Neural crest cell (in vitro differentiated cells): ENCODE data around the gene RESP18. TPM values are rescaled to one million over a fixed set of nuclear protein-coding genes. Genes with fewer than 3 reads are reported as not detected.

Experiments
- DNase-seq: peaks from one replicate; pipeline ENCODE4 v3.0.0; 2021; ENCODE audit warnings: low read depth, mixed read lengths, low spot score
- H3K27ac Mint-ChIP-seq: one replicate; pipeline ENCODE4 v1.8.0; 2021; ENCODE audit warnings: mild to moderate bottlenecking, mixed read lengths; ENCODE audit not compliant: unreplicated experiment
- H3K27me3 Mint-ChIP-seq: 2 replicates; pipeline ENCODE4 v1.8.0; 2021; ENCODE audit warnings: low read depth, mild to moderate bottlenecking, mixed read lengths
- H3K36me3 Mint-ChIP-seq: 2 replicates; pipeline ENCODE4 v1.8.0; 2021; ENCODE audit warnings: low read depth, mild to moderate bottlenecking, mixed read lengths
- H3K4me1 Mint-ChIP-seq: 2 replicates; pipeline ENCODE4 v1.8.0; 2021; ENCODE audit warnings: mixed read lengths
- H3K4me3 Mint-ChIP-seq: one replicate; pipeline ENCODE4 v1.8.0; 2021; ENCODE audit warnings: mild to moderate bottlenecking, mixed read lengths
- H3K9me3 Mint-ChIP-seq: 2 replicates; pipeline ENCODE4 v1.8.0; 2021; ENCODE audit warnings: mixed read lengths
- CTCF ChIP-seq: fragments of 200-600 bp; sonication (generic); conservative IDR thresholded peaks from 2 replicates; pipeline ENCODE4 v1.5.0; 2021; ENCODE audit warnings: antibody characterized with exemption, mild to moderate bottlenecking
- total RNA-seq: library from RNA; stranded (reverse); gene quantifications from 2 replicates; pipeline ENCODE4 v1.2.1, GENCODE V29; 2021

Gene RESP18
- total RNA-seq, 1 donor from 2014 or later: not detected

GRCh38 chr2:219286436-219287115, 46.0 kb downstream of the RESP18 start:
- DNase-seq: no peak
- no peaks in the 10 kb centered on the region for H3K36me3 Mint-ChIP-seq
- H3K9me3 Mint-ChIP-seq: no peaks in the 10 kb centered on the region
- no peak overlapping the region for H3K27ac Mint-ChIP-seq
- no peak for TF ChIP-seq CTCF
- H3K4me1 Mint-ChIP-seq: peaks cover 5% of the 10 kb centered on the region
- peaks cover 5% of the 10 kb centered on the region for H3K27me3 Mint-ChIP-seq
- H3K4me3 Mint-ChIP-seq: peak overlapping the region; percentile 18

GRCh38 chr2:219285894-219286425, 46.6 kb downstream of the RESP18 start:
- Mint-ChIP-seq H3K27ac (no peak overlapping the region), H3K4me1 (peaks cover 5% of the 10 kb centered on the region), H3K4me3 (peak overlapping the region; percentile 18), H3K36me3 (no peaks in the 10 kb centered on the region), H3K9me3 (no peaks in the 10 kb centered on the region), H3K27me3 (peaks cover 2% of the 10 kb centered on the region)
- TF ChIP-seq CTCF: no peak
- DNase-seq: no peak

- H3K27me3 Mint-ChIP-seq: peaks cover 2% of the 10 kb centered on the region
- DNase-seq: no peak
- no peak overlapping the region for H3K27ac Mint-ChIP-seq
- TF ChIP-seq CTCF: no peak
- H3K36me3 Mint-ChIP-seq: no peaks in the 10 kb centered on the region
- no peaks in the 10 kb centered on the region for H3K9me3 Mint-ChIP-seq
- H3K4me3 Mint-ChIP-seq: no peak overlapping the region
- peaks cover 6% of the 10 kb centered on the region for H3K4me1 Mint-ChIP-seq
These were observed 47.2 kb downstream of the RESP18 start for GRCh38 chr2:219285373-219285735.

DNA sequence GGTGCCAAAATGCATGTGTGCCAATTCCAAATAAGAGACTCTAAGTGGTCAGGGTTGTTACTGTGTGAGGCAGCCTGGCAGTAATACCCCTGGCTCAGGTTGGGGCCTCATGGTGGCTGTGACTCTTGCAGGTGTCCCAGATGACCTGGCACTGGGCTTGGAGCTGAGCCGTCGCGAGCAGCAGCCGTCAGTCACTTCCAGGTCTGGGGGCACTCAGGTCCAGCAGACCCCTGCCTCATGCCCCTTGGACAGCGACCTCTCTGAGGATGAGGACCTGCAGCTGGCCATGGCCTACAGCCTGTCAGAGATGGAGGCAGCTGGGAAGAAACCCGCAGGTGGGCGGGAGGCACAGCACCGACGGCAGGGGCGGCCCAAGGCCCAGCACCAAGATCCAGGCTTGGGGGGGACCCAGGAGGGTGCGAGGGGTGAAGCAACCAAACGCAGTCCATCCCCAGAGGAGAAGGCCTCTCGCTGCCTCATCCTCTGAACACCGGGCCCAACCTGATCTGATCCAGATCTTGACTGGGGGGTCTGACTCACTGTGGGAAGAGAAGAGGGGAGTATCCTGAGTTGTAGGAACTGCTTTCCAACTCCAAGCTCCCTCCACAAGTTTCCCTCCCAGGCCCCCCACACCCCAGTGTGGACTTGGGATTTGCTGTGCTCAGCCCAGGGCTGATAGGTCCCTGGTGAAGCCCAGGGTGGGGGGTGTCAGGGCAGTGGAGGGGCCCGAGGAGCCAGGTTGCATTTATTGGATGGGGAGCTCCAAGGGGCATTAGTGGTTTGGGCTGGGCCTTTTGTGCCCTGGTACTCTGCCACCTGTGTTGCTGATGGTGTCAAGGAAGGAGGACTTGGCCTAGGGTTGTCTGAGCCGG, 47.8 kb downstream of the RESP18 start:
- H3K36me3 Mint-ChIP-seq: no peaks in the 10 kb centered on the region
- no peak overlapping the region for H3K4me3 Mint-ChIP-seq
- no peak overlapping the region for H3K27ac Mint-ChIP-seq
- peaks cover 13% of the 10 kb centered on the region for H3K4me1 Mint-ChIP-seq
- no peaks in the 10 kb centered on the region for H3K27me3 Mint-ChIP-seq
- no peak for TF ChIP-seq CTCF
- no peak for DNase-seq
- H3K9me3 Mint-ChIP-seq: no peaks in the 10 kb centered on the region

GRCh38 chr2:219282943-219283581, 49.5 kb downstream of the RESP18 start:
- Mint-ChIP-seq H3K9me3 (no peaks in the 10 kb centered on the region), H3K27ac (no peak overlapping the region), H3K27me3 (no peaks in the 10 kb centered on the region), H3K36me3 (no peaks in the 10 kb centered on the region), H3K4me1 (peaks cover 24% of the 10 kb centered on the region), H3K4me3 (no peak overlapping the region)
- no peak for DNase-seq
- no peak for TF ChIP-seq CTCF
